Embryonic facial prominence (tissue), 1 donor: ENCODE data around the gene AAR2.

ENCODE experiments used
- DNase-seq: peaks from one replicate; pipeline ENCODE4 v3.0.0-alpha.2; 2016; ENCODE audit errors: extremely low spot score

Gene AAR2

DNA sequence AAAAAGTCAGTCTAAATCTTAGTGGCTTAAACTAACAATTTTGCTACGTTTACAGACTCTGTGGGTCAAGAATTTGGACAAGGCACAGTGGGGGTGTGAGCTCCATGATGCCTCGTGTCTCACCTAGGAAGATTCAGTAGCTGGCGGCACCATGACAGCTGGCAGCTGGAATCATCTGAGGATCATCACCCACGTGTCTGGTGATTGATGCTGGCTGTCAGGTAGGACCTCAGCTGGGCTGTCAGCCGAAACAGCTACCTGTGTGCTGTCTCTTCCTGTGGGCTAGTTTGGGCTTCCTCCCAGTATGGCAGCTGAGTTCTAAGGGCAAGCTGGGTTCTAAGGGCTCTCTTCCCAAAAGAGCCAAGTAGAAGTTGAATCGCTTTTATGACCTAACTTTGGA is 43.5 kb downstream of the AAR2 start:
- no peak for DNase-seq

DNA sequence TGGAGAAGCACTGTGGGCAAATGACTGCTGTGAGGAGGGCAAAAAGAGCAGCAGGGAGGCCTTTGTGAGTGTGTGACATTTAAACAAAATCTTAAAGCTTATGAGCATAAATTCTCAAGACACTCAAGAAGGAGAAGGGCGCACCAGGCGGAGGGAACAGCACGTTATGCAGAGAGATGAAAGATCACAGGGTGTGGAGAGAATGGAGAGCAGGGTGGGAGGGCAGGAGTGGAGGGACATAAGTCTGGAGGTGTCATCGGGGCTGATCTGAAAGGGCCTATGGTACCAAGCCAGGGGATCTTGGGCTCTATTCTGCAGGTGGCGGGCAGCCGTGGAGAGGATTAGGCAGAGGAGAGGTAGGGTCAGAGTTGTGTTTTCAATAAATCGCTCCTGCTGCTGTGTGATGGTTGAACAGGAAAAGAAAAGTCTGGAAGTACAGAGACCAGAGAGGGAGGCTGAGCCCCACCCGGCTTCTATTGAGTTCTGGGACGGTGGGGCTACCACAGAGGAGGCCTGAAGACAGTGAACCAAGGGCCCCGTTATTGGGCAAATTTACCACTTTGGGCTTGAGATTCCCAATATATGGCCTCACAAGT is 45.6 kb downstream of the AAR2 start:
- no peak for DNase-seq

DNA sequence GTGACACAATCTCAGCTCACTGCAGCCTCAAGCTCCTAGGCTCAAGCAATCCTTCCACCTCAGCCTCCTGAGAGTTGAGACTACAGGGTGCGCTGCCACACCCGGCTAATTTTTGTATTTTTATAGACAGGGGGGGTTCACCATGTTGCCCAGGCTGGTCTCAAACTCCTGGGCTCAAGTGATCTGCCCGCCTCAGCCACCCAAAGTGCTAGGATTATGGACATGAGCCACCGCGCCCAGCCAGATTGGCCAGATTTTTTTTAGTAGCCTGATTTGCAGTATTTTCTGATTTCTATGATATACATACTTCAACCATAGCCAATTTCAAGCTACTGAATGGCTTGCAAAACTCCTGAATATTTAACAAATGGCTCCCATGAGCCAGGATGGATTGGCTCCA is 48.5 kb downstream of the AAR2 start:
- DNase-seq = no peak

DNA sequence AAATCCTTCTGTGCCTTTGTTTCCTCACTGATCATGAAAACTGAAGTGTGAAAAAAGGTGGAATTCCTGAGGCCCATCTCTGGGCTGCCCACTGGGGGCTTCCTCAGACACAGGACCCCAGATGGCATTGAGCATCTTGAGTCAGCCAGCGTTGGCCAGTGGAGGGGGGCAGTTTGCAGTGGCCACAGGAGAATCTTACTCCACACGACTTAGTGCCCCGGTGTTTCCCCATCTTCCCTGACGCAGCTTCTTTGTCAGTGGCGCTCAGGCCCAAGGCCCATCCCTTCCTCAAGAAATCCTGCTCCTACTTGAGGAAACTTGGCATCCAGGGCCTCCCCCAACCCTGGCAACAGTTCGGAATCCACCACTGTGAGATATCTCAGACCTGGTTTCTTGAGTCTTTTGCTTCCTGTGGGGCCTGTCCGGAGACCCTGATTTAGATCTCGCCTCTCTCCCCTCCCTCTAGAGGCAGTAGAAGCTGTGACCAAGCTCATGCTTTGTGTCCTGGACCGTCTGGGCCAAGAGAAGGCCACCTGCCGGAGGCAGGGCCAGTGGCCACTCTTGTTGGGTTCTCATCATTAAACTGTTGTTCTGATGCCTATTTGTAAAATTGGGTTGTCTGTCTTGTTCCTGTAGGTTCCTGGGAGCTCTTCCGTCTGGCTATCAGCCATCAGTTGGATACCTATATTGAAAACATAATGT is 49.6 kb downstream of the AAR2 start:
- DNase-seq = no peak

DNA sequence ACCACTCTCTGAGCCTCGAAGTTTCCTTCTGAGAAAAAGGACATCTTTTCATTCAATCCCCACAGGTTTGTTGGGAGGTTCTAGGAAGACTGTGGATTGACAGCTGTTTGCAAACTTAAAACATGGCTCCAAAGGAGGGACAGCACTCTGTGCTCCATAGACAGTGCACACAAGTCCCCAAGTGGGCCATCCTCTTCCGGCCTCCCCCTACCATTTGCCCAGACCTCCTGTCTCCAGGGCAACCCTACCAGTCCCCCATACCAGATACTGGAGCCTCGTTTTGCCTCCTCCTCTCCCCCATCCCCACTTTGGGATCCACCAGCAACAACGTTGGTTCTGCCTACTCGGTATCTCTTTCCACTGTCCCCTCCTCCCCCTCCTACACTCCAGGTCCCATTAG is 61.4 kb downstream of the AAR2 start:
- no peak for DNase-seq

DNA sequence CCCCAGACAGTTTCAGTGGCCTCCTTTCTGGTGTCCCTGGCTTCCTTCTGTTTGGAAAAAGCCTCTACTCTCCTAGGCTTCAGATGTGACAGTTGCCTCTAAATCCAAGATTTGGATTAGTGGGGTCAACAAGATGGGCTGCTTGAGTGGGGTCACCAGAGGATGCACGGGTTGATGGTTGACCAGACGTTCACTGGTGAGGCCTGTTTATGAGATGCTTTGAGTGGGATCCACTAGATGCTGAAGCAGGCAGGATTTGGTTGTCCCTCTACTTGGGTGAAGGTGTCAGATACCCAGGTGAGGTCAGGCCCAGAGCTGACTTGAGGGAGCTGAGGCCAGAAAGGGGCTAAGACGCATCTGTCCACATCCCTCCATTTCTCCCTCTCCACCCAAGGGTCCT is 61.8 kb downstream of the AAR2 start:
- no peak for DNase-seq

DNA sequence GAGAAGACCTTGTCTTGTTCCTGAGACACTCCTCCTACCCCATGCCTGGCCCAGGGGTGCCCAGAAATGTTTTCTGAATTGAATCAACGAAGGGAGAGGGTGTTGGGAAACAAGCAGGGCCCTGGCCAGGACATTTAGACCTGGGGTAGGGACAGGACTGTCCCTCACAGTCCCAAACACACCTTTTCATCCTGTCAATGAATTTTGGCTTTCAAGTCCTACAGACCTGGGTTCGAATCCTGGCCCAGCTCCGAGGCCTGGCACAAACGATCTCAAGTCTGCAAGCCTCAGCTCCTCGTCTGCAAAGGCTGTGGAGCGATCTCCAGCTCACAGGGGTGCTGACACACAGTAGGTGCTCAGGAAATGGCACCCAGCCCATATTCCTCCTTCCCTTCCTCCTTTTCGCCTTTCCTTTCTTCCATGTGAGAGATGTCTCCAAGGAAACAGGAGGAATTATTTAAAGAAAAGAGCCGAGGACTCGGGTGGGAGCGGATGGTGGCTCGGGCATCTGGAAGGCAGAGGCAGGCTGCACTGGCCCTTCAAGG is 62.6 kb downstream of the AAR2 start:
- DNase-seq = no peak

DNA sequence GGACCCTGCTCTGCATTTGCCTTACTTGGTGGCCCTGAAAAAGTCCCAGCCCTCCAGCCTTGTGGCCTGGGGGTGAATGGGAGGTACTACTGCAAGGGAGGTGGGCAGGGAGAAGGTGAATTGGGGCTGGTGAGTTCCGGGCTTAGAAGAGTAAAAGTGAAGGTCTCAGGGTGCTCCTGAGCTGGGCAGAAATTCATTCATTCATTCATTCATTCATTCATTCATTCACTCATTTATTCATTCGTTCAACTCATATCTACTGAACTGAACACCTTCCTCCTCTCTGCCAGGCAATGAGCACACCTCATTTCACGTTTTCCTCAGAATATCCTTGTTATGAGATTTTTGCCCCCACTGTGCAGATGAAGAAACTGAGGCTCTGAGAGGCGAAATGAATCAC is 63.2 kb downstream of the AAR2 start:
- no peak for DNase-seq

DNA sequence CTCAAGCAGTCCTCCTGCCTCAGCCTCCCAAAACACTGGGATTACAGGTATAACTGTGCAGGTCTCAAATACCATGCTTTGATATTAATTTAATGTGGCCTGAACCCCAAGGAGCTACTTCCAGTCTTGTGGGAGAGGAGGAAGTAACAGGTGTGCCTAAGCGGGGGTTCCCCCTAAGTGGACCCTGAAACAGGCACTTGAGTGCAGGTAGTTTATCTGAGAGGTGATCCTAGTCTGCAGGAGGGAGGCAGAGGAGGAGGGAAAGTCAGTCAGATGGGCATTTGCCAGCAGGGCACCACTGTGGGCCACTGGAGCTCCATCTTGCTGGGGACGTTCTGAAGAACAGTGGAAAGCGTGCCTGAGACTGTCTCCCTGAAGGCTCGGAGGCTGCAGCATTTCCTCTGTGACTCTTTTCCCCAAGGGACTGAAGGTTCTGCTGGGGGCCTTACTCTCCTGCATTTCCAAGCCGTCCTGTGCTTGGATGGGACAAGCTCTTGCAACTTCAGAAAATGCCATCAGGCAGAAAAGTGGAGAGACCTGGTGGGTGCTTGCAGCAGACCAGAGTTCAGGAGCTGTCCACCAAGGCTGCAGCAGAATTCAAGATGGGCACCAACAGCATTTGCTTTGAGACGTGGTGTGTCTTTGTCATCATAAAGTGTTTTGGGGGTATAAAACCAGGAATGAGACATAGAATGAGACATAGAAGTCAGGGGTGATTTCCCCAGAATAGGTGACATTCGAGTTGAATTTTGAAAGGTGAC is 65.3 kb downstream of the AAR2 start:
- no peak for DNase-seq

DNA sequence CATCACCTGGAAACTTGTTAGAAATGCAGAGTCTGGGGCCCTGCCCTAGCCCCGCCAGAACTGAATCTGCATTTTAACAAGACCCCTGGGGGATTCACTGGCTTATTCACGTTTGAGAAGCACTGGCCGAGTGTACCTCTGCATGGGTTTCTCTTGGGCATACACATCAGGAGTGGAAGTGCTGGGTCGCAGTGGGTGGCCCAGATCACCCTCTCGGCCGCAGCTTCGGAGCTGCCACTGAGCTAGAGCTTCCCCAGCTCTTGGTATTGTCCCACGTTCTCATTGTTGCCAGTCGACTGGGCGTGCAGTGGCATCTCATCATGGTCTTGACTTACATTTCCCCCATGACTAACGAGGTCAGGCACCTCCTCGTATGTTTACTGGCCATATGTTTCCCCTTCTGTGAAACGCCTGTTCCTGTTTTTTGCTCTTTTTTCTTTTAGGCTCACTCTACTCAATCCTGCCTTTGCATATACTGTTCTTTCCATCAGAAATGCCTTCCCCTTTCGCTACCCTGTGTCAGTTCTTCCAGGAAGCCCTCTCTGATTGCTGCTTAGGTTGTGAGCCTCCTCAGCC is 66.8 kb downstream of the AAR2 start:
- DNase-seq = no peak

DNA sequence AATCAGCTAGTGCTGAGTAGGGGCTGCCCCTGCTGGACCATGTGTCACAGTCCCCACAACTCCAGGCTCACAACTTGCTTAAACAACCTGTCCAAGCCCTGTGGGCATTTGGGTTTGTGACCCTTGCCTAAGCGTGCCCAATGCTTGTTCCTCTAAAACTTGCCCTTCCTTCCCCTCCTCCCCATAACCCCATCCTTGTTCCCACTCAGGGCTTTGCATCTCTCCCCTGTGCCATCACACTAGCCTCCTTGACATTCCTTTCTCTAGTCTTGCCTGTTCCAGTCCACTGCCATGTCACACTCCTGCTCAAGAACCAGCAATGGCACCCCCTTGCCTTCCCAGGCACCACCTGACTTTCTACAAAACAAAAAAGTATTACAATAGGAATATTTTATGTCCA is 67.6 kb downstream of the AAR2 start:
- DNase-seq = no peak

DNA sequence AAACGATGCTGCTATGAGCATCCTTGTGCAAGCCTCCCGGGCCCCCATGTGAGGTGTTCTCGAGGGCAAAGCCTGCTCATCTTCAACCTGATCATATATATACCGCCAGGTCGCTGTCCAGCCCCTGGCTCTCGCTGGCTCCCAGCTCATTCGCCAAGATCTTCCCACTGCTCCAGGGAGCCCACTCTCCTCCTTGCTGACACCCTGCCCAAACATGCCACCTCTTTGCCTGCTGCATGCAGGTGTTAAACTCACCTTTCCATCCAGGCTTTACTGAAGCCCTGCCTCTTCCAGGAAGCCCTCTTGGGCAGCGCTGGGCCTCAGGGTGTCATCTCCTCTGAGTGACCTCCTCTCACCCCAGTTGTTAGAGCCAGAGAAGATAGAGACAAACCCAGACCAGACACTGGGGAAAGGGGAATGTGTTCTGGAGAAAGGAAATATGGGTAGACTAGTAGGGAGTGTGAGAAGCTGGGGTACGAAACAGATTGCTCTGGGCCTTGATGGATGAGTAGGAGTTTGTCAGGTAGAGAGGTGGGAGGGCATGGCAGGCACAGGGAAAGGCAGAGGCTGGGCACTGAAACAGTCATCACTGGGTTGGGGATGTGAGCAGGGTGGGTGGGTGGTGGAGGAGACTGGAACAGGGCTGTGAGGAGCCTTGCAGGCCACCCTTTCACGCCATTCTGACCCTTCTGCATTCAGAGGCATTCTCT is 68.7 kb downstream of the AAR2 start:
- no peak for DNase-seq

DNA sequence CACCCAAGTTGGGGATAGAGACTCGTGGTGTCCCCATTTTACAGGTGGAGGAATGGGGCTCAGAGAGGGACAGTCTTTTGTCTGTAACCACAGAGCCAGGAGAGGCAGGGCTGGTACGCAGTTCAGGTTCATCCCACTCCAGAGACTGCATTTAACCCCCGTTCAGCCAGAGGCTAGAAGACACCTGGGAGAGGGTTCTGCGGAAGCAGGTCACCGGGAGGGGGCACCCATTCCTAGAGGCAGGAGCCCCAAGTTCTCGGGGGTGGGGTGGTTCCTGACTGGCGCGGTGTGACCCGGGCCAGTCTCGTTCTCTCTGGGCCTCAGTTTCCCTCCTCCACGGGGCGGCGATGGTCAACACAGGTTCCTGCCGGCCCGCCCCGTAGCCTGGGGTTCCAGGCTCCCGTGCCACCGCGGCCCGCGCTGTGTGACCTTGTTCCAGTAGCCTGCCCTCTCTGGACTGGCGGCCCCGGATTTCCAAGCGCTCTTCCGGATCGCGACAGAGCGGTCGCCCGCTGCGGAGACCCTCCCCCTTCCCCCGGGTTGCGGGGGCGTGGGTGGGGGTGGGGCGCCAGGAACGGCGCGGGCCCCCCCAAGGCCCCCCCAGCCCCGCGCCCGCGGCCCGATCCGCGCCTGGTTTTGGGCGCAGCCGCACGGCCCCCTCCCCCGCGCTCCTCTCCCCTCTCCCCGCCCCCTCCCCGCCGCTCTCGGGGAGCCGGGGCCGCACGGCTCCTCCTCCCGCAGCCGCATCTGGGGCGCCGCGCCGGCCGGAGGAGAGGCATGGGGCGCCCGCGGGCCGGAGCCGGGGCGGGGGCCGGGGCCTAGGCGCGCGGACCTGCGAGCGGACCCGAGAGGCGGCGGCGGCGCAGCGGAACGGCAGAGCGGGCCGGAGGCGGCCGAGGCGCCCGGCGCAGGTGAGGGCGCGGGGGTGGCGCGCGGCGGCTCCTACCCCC is 69.6 kb downstream of the AAR2 start, which contains the start of gene DLGAP4:
DLGAP4 (plus strand) TSS at position 738 of the 950 bp plus-strand sequence. CDS start 125,379 bp downstream, outside the sequence.
- no peak for DNase-seq
